Measurements from ENCODE around the gene HBG2. TPM values are rescaled to one million over a fixed set of nuclear protein-coding genes. Genes with fewer than 3 reads are reported as not detected.

Gene HBG2
- 1.2 TPM in 1 of 2 replicates, not detected in the other for total RNA-seq

DNA sequence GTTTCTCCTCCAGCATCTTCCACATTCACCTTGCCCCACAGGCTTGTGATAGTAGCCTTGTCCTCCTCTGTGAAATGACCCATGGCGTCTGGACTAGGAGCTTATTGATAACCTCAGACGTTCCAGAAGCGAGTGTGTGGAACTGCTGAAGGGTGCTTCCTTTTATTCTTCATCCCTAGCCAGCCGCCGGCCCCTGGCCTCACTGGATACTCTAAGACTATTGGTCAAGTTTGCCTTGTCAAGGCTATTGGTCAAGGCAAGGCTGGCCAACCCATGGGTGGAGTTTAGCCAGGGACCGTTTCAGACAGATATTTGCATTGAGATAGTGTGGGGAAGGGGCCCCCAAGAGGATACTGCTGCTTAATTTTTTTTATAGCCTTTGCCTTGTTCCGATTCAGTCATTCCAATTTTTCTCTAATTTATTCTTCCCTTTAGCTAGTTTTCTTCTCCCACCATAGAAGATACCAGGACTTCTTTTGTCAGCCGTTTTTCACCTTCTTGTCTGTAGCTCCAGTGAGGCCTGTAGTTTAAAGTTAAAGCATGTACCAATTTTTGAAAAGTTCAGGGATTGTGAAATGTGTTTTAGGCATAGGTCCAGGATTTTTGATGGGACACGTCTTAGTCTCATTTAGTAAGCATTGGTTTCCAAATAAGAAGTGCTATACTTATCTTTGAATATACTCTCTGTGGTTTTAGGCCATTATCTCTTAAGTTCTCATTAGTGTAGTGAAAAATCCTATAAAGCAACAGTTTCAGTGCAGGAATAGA, at the start of gene HBG2:
Gene HBG2 (minus strand): TSS at position 136 of the 768 bp plus-strand sequence. CDS start 53 bp downstream, at position 83.

GRCh38 chr11:5301846-5302245, 47.3 kb upstream of the HBG2 start, which contains the start of gene OR51B4:
Gene OR51B4, minus strand, starts transcription at chr11:5301946. Its CDS starts 0 bp downstream, at chr11:5301946.

DNA sequence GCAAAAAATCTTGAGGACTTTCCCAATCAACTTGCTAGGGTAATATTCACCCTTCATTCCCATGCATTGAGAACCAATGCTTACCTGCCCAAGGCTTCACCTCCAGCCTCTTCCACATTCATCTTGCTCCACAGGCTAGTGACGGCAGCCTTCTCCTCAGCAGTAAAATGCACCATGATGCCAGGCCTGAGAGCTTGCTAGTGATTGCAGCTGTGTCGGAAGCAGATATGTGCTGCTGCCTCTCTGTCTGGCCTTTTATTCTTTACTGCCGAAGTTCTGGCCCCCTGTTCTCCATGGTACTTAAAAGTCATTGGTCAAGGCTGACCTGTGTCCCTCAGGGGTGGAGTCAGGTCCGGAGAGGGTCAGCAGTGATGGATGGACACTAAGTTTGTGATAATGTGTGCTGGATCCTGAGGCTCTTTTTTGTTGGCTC, 15.2 kb upstream of the HBG2 start, which contains the start of gene HBE1:
Gene HBE1 (minus strand): TSS at position 231 of the 433 bp plus-strand sequence. CDS start 55 bp downstream, at position 176.

GRCh38 chr11:5249807-5250396, 4.7 kb downstream of the HBG2 start, which contains the start of gene HBG1:
Gene HBG1, minus strand, starts transcription at chr11:5249857. Its CDS starts 53 bp downstream, at chr11:5249804.

DNA sequence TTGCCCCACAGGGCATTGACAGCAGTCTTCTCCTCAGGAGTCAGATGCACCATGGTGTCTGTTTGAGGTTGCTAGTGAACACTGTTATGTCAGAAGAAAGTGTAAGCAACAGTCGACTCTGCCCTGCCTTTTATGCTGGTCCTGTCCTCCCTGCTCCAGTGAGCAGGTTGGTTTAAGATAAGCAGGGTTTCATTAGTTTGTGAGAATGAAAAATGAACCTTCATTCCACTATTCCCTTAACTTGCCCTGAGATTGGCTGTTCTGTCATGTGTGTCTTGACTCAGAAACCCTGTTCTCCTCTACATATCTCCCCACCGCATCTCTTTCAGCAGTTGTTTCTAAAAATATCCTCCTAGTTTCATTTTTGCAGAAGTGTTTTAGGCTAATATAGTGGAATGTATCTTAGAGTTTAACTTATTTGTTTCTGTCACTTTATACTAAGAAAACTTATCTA, 20.2 kb downstream of the HBG2 start, which contains the start of gene HBD:
Gene HBD (minus strand): TSS at position 103 of the 454 bp plus-strand sequence. CDS start 50 bp downstream, at position 53.

DNA sequence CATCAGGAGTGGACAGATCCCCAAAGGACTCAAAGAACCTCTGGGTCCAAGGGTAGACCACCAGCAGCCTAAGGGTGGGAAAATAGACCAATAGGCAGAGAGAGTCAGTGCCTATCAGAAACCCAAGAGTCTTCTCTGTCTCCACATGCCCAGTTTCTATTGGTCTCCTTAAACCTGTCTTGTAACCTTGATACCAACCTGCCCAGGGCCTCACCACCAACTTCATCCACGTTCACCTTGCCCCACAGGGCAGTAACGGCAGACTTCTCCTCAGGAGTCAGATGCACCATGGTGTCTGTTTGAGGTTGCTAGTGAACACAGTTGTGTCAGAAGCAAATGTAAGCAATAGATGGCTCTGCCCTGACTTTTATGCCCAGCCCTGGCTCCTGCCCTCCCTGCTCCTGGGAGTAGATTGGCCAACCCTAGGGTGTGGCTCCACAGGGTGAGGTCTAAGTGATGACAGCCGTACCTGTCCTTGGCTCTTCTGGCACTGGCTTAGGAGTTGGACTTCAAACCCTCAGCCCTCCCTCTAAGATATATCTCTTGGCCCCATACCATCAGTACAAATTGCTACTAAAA, 27.8 kb downstream of the HBG2 start, which contains the start of gene HBB:
Gene HBB (minus strand): TSS at position 340 of the 579 bp plus-strand sequence. CDS start 50 bp downstream, at position 290.

Other genes starting within 250 kb of the HBG2 start
- gene OR52J3, start 208.3 kb downstream of the HBG2 start, total RNA-seq = not detected in 2 replicates
- gene OR52E2, start 195.2 kb downstream of the HBG2 start, total RNA-seq = not detected in 2 replicates
- not detected in 2 replicates for gene OR52E1, start 185.2 kb downstream of the HBG2 start, total RNA-seq
- gene OR52A5, start 116.4 kb downstream of the HBG2 start, total RNA-seq = not detected in 2 replicates
- gene OR52A1, start 100.0 kb downstream of the HBG2 start, total RNA-seq = not detected in 2 replicates
- gene OR51V1, start 54.1 kb downstream of the HBG2 start, total RNA-seq = not detected in 2 replicates
- gene HBB, start 27.7 kb downstream of the HBG2 start, total RNA-seq = not detected in 2 replicates
- not detected in 2 replicates for gene HBD, start 20.3 kb downstream of the HBG2 start, total RNA-seq
- gene HBG1, start 4.9 kb downstream of the HBG2 start, total RNA-seq = not detected in 2 replicates
- gene HBE1, start 15.2 kb upstream of the HBG2 start, total RNA-seq = not detected in 2 replicates
- not detected in 2 replicates for gene OR51B4, start 47.2 kb upstream of the HBG2 start, total RNA-seq
- gene OR51B2, start 69.5 kb upstream of the HBG2 start, total RNA-seq = not detected in 2 replicates
- not detected in 2 replicates for gene OR51B5, start 88.7 kb upstream of the HBG2 start, total RNA-seq
- not detected in 2 replicates for gene OR51B6, start 96.7 kb upstream of the HBG2 start, total RNA-seq
- not detected in 2 replicates for gene OR51M1, start 129.0 kb upstream of the HBG2 start, total RNA-seq
- gene OR51Q1, start 167.3 kb upstream of the HBG2 start, total RNA-seq = not detected in 2 replicates
- not detected in 2 replicates for gene OR51I1, start 186.7 kb upstream of the HBG2 start, total RNA-seq
- not detected in 2 replicates for gene OR51I2, start 194.5 kb upstream of the HBG2 start, total RNA-seq
- gene OR52D1, start 233.9 kb upstream of the HBG2 start, total RNA-seq = not detected in 2 replicates